ENCODE data around the gene SNAPC3.

SNAPC3 gene

GRCh38 chr9:15505921-15506320 lies 83.2 kb downstream of the SNAPC3 start (continued):
- TF ChIP-seq ZSCAN5A (tag by site-specific recombination; IDR thresholded peaks at IDR 0.05), result no peak
- TF ChIP-seq ZBTB10 (tag by site-specific recombination; IDR thresholded peaks at IDR 0.05), result no peak
- TF ChIP-seq ZNF621 (tag by site-specific recombination; IDR thresholded peaks at IDR 0.05), result no peak
- TF ChIP-seq, protein P1, sequence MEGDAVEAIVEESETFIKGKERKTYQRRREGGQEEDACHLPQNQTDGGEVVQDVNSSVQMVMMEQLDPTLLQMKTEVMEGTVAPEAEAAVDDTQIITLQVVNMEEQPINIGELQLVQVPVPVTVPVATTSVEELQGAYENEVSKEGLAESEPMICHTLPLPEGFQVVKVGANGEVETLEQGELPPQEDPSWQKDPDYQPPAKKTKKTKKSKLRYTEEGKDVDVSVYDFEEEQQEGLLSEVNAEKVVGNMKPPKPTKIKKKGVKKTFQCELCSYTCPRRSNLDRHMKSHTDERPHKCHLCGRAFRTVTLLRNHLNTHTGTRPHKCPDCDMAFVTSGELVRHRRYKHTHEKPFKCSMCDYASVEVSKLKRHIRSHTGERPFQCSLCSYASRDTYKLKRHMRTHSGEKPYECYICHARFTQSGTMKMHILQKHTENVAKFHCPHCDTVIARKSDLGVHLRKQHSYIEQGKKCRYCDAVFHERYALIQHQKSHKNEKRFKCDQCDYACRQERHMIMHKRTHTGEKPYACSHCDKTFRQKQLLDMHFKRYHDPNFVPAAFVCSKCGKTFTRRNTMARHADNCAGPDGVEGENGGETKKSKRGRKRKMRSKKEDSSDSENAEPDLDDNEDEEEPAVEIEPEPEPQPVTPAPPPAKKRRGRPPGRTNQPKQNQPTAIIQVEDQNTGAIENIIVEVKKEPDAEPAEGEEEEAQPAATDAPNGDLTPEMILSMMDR (tag by site-specific recombination; IDR thresholded peaks at IDR 0.05), result no peak
- no peak for TF ChIP-seq ZNF76 (tag by site-specific recombination; IDR thresholded peaks at IDR 0.05; ENCODE audit: borderline replicate concordance, low read depth)
- TF ChIP-seq, protein P2, sequence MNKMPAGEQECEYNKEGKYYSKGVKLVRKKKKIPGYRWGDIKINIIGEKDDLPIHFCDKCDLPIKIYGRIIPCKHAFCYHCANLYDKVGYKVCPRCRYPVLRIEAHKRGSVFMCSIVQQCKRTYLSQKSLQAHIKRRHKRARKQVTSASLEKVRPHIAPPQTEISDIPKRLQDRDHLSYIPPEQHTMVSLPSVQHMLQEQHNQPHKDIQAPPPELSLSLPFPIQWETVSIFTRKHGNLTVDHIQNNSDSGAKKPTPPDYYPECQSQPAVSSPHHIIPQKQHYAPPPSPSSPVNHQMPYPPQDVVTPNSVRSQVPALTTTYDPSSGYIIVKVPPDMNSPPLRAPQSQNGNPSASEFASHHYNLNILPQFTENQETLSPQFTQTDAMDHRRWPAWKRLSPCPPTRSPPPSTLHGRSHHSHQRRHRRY (tag by site-specific recombination; IDR thresholded peaks at IDR 0.05), result no peak
- no peak for TF ChIP-seq ZNF138 (tag by site-specific recombination; IDR thresholded peaks at IDR 0.05; ENCODE audit: borderline replicate concordance)
- TF ChIP-seq, protein P3, sequence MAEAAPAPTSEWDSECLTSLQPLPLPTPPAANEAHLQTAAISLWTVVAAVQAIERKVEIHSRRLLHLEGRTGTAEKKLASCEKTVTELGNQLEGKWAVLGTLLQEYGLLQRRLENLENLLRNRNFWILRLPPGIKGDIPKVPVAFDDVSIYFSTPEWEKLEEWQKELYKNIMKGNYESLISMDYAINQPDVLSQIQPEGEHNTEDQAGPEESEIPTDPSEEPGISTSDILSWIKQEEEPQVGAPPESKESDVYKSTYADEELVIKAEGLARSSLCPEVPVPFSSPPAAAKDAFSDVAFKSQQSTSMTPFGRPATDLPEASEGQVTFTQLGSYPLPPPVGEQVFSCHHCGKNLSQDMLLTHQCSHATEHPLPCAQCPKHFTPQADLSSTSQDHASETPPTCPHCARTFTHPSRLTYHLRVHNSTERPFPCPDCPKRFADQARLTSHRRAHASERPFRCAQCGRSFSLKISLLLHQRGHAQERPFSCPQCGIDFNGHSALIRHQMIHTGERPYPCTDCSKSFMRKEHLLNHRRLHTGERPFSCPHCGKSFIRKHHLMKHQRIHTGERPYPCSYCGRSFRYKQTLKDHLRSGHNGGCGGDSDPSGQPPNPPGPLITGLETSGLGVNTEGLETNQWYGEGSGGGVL (tag by site-specific recombination; IDR thresholded peaks at IDR 0.05), result no peak
- no peak for TF ChIP-seq ZNF341 (tag by site-specific recombination; IDR thresholded peaks at IDR 0.05; ENCODE audit: low read depth)
- TF ChIP-seq MEIS1 (CRISPR knock-in tag; IDR thresholded peaks at IDR 0.05; ENCODE audit: borderline replicate concordance), result no peak
- no peak for TF ChIP-seq ZNF585B (tag by site-specific recombination; IDR thresholded peaks at IDR 0.05)
- TF ChIP-seq YY2 (tag by site-specific recombination; IDR thresholded peaks at IDR 0.05), result no peak

- peak overlapping the region; percentile 99 for H3K27ac ChIP-seq (ENCODE audit: extremely low read depth, low read depth, low read length)
- no peaks in the 10 kb centered on the region for H3K9me3 ChIP-seq (ENCODE audit: control insufficient read depth, insufficient read depth, low read depth, low read length)
- ChIA-PET POLR2A (interaction anchor here (0.5 to 4.6 kb wide), 12 partner anchors 9 to 317 kb away, joined by 3 to 61 read pairs (median 3); partner anchors contain the start of genes CCDC171 and SNAPC3), CTCF (interaction anchor here (0.6 to 1.5 kb wide), 4 partner anchors 20 to 106 kb away, joined by 3 to 6 read pairs (median 4); no protein-coding TSS in a partner anchor)
- peak overlapping the region; percentile 99 for H3K4me3 ChIP-seq (ENCODE audit: low read depth, low read length)
- H3K36me3 ChIP-seq (ENCODE audit: control insufficient read depth in 2 of 2, insufficient read depth in 1 of 2, low read length in 2 of 2), result peaks cover 21 to 42% of the 10 kb centered on the region in 2 experiments
- H3K4me1 ChIP-seq (ENCODE audit: control insufficient read depth, insufficient read depth, low read length), result peaks cover 6% of the 10 kb centered on the region; the same call in 1 of the 2 replicates
- TF ChIP-seq ZNF654 (tag by site-specific recombination; IDR thresholded peaks at IDR 0.05; ENCODE audit: low read depth) (no peak), KLF16 (tag by site-specific recombination; IDR thresholded peaks at IDR 0.05) (no peak), PATZ1 (tag by site-specific recombination; IDR thresholded peaks at IDR 0.05) (no peak), SALL2 (tag by site-specific recombination; IDR thresholded peaks at IDR 0.05; ENCODE audit: borderline replicate concordance) (no peak), ZNF146 (tag by site-specific recombination; IDR thresholded peaks at IDR 0.05) (no peak), KLF9 (tag by site-specific recombination; IDR thresholded peaks at IDR 0.05; ENCODE audit: low read depth) (no peak), ZBTB1 (tag by site-specific recombination; IDR thresholded peaks at IDR 0.05) (no peak), EGR2 (tag by site-specific recombination; IDR thresholded peaks at IDR 0.05; ENCODE audit: low read depth) (peak; percentile 53)
- TF ChIP-seq, protein P3 (tag by site-specific recombination; IDR thresholded peaks at IDR 0.05), result peak; percentile 33; the same call in 1 of the 2 replicates
Observed at GRCh38 chr9:15509931-15510788, 87.5 kb downstream of the SNAPC3 start.
